Cerebellar cortex (tissue), 1 donor: ENCODE measurements around the gene SLCO1A2.
A peak's percentile ranks its signal among the peaks of the same experiment; 100 is the strongest.

ENCODE experiments used
- DNase-seq: peaks from one replicate; pipeline ENCODE4 v3.0.0-alpha.2; 2015; ENCODE audit warnings: low spot score

Gene SLCO1A2

GRCh38 chr12:21328578-21328977 is 6.1 kb downstream of the SLCO1A2 start:
- DNase-seq = no peak

DNA sequence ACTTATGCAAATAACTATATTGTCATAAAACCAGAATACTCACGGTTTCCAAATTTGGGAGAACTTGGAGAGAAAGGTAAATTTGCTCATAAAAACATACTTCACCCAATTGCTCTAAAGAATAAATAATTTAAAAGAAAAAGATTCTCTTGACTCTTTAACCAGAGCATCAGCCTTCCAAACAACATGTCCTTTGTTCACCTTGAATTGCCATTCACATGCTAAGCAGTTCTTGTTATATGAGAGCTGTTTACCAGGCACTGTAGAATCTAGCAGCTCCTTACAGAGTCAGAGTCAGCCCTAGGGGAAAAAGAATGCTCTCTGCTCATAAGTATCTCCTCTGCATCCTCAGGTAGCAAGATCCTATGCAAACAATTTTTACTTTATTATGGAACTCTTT is 10.2 kb downstream of the SLCO1A2 start:
- DNase-seq = no peak

DNA sequence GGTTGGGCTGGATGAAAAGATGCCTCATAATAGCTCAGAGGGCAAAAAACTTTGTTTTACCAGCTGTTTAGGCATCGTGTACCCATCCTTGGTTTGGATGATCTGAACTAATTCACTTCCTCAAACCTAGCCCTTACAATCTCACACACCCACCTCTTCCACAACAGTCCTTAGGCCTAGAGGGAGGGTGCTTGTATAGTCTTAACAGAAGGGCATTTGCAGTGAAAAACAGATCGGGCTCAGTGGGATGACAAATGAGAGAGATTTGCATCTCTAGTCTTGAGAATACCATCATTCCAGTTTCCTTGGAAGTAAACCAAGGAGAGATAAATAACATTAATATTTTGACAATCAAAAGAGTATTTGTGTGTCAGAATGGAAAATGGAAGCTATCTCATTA is 11.0 kb downstream of the SLCO1A2 start:
- no peak for DNase-seq

GRCh38 chr12:21308785-21309184 is 25.9 kb downstream of the SLCO1A2 start:
- DNase-seq = peak; percentile 74

- DNase-seq = no peak
Measured at GRCh38 chr12:21305661-21306060, 29.1 kb downstream of the SLCO1A2 start.

DNA sequence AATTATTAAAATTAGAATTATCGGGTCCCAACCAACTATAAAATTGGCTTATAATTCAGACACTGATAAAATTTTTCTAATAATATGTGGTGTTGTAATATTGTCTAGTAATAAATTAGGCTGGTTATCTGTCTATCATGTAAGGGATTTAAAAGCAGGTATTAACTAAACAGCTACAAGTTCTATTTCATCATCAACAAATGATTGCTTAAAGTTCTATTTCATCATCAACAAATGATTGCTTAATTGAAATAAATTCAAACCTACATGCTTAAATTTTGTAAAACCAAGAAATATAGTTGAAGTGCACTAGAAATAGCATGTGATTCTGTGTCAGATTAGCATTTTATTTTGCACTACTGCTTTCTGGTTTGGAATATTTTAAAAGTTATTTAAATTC is 34.1 kb downstream of the SLCO1A2 start:
- DNase-seq = no peak

- DNase-seq = peak; percentile 31
Measured at GRCh38 chr12:21296751-21297406, 37.8 kb downstream of the SLCO1A2 start.

GRCh38 chr12:21296348-21296747 is 38.4 kb downstream of the SLCO1A2 start:
- DNase-seq = no peak

DNA sequence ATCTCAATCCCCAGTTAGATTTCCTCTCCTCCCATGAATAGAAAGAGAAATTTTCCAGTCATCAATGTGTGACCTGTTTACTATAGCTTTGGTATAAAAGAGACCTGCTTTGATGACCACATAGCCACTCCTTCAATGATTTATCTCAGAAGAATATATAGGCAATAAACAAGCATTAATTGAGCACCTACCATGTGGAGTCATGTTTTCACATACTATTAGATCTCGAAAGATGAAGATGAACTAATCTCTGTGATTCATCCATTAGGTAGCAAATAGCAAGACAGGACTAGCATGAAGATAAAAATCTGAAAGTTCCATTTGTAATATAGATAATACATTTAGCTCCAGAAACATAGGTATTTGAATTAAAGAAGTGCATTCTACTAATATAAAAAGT is 40.5 kb downstream of the SLCO1A2 start:
- DNase-seq = no peak

DNA sequence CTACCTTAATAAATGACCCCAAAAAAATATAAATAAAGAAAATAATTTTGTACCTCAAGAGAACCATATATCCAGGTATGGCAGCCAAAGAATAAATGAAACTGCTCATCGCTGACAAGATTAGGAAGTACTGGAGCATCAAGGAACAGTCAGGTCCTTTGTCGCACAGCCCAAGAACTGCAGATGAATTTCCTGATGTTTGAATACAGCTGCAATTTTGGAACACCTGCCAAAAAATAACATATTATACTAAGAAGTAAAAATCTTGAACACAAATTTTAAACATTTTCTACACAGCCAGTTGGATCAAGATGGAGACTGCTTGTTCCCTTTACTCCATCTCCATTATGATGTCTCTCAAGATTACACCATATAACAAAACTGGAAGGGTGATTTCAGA is 42.6 kb downstream of the SLCO1A2 start:
- DNase-seq = no peak

GRCh38 chr12:21289698-21290097 is 45.0 kb downstream of the SLCO1A2 start:
- no peak for DNase-seq

GRCh38 chr12:21276826-21277225 is 57.9 kb downstream of the SLCO1A2 start:
- DNase-seq = no peak

- DNase-seq = no peak
Measured at GRCh38 chr12:21265932-21266331, 68.8 kb downstream of the SLCO1A2 start.

- DNase-seq = no peak
Measured at GRCh38 chr12:21264232-21264631, 70.5 kb downstream of the SLCO1A2 start.

GRCh38 chr12:21257172-21257571 is 77.5 kb downstream of the SLCO1A2 start:
- DNase-seq = no peak

GRCh38 chr12:21252070-21252469 is 82.6 kb downstream of the SLCO1A2 start:
- no peak for DNase-seq

GRCh38 chr12:21248679-21249078 is 86.0 kb downstream of the SLCO1A2 start:
- DNase-seq = peak; percentile 9

DNA sequence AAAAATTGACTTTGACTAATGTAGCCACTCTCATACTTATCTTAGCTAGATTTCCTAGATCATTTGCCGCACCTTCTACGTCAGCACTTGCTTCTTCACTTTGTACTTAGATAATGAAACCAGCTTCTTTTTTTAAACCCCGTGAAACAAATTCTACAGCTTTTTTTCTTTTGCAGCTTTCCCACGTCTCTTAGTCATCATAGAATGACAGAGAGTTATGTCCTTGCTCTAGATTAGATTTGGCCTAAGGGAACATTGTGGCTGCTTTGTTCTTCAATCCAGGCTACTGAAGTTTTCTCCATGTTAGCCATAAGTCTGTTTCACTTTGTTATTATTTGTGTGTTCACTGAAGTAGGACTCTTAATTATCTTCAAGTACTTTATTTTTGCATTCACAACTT is 94.9 kb downstream of the SLCO1A2 start:
- DNase-seq = no peak

- DNase-seq = no peak
Measured at GRCh38 chr12:21234395-21234794, 100.3 kb downstream of the SLCO1A2 start.

GRCh38 chr12:21223930-21224329 is 110.8 kb downstream of the SLCO1A2 start:
- DNase-seq = no peak

GRCh38 chr12:21221778-21222177 is 112.9 kb downstream of the SLCO1A2 start:
- no peak for DNase-seq

- DNase-seq = no peak
Measured at GRCh38 chr12:21221072-21221471, 113.6 kb downstream of the SLCO1A2 start.

DNA sequence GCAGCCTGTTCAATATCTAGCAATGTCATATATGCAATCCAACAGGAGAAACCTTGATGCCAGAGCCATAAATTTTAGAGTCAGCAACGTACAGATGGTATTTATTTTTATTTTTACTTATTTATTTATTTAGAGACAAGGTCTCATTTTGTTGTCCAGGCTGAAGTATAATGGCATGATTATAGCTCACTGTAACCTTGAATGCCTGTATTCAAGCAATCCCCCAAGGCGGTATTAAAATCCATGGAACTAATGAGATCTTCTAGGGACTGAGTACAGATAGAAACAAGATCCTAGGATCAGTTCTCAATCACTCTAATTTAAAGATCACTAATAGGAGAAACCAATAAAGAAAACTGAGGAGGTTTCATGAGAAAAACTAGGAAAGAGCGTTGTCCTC is 114.5 kb downstream of the SLCO1A2 start:
- DNase-seq = no peak

DNA sequence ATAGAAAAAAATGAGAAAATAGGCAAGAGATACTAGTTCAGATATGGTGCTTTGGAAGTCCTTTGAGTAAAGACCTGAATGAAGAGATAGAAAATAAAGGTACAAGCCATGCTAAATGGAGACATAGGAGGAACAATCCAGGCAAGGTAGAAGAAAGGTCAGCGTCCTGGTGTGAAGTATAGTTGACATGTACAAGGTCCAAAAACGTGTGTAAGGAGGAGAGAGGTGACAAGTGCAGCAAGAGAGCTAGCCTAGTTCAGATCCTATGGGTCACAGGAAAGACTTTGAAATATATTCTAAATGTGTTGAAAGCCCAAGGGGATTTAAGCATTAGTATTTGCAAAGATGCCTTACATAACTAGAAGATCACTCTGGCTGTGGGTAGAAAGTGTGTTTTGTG is 115.5 kb downstream of the SLCO1A2 start:
- DNase-seq = no peak
